ENCODE measurements around the gene COA3. TPM values are rescaled to one million over a fixed set of nuclear protein-coding genes. Genes with fewer than 3 reads are reported as not detected.

The COA3 gene
- total and polyA plus RNA-seq, 2 experiments from 2014 or later = 81.2 to 138 TPM

- no peak overlapping the region for H3K4me3 ChIP-seq
- no peaks in the 10 kb centered on the region for H4K20me1 ChIP-seq (replicated peaks; ENCODE audit: insufficient read depth)
- TF ChIP-seq EZH2 (IDR thresholded peaks at IDR 0.05; ENCODE audit: low read depth, unreplicated experiment) (no peak), STAT1 (IDR thresholded peaks at IDR 0.05; ENCODE audit: unreplicated experiment) (no peak), ETS1 (IDR thresholded peaks at IDR 0.05) (no peak), CREB1 (CRISPR knock-in tag; IDR thresholded peaks at IDR 0.05; ENCODE audit: low read depth) (no peak), JUNB (IDR thresholded peaks at IDR 0.05; ENCODE audit: unreplicated experiment) (no peak)
- TF ChIP-seq, protein P1, sequence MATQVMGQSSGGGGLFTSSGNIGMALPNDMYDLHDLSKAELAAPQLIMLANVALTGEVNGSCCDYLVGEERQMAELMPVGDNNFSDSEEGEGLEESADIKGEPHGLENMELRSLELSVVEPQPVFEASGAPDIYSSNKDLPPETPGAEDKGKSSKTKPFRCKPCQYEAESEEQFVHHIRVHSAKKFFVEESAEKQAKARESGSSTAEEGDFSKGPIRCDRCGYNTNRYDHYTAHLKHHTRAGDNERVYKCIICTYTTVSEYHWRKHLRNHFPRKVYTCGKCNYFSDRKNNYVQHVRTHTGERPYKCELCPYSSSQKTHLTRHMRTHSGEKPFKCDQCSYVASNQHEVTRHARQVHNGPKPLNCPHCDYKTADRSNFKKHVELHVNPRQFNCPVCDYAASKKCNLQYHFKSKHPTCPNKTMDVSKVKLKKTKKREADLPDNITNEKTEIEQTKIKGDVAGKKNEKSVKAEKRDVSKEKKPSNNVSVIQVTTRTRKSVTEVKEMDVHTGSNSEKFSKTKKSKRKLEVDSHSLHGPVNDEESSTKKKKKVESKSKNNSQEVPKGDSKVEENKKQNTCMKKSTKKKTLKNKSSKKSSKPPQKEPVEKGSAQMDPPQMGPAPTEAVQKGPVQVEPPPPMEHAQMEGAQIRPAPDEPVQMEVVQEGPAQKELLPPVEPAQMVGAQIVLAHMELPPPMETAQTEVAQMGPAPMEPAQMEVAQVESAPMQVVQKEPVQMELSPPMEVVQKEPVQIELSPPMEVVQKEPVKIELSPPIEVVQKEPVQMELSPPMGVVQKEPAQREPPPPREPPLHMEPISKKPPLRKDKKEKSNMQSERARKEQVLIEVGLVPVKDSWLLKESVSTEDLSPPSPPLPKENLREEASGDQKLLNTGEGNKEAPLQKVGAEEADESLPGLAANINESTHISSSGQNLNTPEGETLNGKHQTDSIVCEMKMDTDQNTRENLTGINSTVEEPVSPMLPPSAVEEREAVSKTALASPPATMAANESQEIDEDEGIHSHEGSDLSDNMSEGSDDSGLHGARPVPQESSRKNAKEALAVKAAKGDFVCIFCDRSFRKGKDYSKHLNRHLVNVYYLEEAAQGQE (IDR thresholded peaks at IDR 0.05; ENCODE audit: unreplicated experiment) = no peak
- TF ChIP-seq, protein P2, sequence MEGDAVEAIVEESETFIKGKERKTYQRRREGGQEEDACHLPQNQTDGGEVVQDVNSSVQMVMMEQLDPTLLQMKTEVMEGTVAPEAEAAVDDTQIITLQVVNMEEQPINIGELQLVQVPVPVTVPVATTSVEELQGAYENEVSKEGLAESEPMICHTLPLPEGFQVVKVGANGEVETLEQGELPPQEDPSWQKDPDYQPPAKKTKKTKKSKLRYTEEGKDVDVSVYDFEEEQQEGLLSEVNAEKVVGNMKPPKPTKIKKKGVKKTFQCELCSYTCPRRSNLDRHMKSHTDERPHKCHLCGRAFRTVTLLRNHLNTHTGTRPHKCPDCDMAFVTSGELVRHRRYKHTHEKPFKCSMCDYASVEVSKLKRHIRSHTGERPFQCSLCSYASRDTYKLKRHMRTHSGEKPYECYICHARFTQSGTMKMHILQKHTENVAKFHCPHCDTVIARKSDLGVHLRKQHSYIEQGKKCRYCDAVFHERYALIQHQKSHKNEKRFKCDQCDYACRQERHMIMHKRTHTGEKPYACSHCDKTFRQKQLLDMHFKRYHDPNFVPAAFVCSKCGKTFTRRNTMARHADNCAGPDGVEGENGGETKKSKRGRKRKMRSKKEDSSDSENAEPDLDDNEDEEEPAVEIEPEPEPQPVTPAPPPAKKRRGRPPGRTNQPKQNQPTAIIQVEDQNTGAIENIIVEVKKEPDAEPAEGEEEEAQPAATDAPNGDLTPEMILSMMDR (conservative IDR thresholded peaks at IDR 0.05; ENCODE audit: low read depth in 2 of 2) = no peak
- TF ChIP-seq, protein P3, sequence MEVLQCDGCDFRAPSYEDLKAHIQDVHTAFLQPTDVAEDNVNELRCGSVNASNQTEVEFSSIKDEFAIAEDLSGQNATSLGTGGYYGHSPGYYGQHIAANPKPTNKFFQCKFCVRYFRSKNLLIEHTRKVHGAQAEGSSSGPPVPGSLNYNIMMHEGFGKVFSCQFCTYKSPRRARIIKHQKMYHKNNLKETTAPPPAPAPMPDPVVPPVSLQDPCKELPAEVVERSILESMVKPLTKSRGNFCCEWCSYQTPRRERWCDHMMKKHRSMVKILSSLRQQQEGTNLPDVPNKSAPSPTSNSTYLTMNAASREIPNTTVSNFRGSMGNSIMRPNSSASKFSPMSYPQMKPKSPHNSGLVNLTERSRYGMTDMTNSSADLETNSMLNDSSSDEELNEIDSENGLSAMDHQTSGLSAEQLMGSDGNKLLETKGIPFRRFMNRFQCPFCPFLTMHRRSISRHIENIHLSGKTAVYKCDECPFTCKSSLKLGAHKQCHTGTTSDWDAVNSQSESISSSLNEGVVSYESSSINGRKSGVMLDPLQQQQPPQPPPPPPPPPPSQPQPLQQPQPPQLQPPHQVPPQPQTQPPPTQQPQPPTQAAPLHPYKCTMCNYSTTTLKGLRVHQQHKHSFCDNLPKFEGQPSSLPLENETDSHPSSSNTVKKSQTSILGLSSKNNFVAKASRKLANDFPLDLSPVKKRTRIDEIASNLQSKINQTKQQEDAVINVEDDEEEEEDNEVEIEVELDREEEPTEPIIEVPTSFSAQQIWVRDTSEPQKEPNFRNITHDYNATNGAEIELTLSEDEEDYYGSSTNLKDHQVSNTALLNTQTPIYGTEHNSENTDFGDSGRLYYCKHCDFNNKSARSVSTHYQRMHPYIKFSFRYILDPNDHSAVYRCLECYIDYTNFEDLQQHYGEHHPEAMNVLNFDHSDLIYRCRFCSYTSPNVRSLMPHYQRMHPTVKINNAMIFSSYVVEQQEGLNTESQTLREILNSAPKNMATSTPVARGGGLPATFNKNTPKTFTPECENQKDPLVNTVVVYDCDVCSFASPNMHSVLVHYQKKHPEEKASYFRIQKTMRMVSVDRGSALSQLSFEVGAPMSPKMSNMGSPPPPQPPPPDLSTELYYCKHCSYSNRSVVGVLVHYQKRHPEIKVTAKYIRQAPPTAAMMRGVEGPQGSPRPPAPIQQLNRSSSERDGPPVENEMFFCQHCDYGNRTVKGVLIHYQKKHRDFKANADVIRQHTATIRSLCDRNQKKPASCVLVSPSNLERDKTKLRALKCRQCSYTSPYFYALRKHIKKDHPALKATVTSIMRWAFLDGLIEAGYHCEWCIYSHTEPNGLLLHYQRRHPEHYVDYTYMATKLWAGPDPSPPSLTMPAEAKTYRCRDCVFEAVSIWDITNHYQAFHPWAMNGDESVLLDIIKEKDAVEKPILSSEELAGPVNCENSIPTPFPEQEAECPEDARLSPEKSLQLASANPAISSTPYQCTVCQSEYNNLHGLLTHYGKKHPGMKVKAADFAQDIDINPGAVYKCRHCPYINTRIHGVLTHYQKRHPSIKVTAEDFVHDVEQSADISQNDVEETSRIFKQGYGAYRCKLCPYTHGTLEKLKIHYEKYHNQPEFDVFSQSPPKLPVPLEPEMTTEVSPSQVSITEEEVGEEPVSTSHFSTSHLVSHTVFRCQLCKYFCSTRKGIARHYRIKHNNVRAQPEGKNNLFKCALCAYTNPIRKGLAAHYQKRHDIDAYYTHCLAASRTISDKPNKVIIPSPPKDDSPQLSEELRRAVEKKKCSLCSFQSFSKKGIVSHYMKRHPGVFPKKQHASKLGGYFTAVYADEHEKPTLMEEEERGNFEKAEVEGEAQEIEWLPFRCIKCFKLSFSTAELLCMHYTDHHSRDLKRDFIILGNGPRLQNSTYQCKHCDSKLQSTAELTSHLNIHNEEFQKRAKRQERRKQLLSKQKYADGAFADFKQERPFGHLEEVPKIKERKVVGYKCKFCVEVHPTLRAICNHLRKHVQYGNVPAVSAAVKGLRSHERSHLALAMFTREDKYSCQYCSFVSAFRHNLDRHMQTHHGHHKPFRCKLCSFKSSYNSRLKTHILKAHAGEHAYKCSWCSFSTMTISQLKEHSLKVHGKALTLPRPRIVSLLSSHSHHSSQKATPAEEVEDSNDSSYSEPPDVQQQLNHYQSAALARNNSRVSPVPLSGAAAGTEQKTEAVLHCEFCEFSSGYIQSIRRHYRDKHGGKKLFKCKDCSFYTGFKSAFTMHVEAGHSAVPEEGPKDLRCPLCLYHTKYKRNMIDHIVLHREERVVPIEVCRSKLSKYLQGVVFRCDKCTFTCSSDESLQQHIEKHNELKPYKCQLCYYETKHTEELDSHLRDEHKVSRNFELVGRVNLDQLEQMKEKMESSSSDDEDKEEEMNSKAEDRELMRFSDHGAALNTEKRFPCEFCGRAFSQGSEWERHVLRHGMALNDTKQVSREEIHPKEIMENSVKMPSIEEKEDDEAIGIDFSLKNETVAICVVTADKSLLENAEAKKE (CRISPR knock-in tag; IDR thresholded peaks at IDR 0.05) = no peak
- no peaks in the 10 kb centered on the region for H3K9me2 ChIP-seq (ENCODE audit: insufficient read depth)
- Mint-ChIP-seq H3K36me3 (ENCODE audit: low read depth) (no peaks in the 10 kb centered on the region), H3K27me3 (ENCODE audit: insufficient read depth, low read depth, poor library complexity) (peaks cover 34% of the 10 kb centered on the region), H3K9me3 (no peaks in the 10 kb centered on the region), H3K4me1 (peaks cover 17% of the 10 kb centered on the region), H3K27ac (no peak overlapping the region), H3K4me3 (no peak overlapping the region)
- no peaks in the 10 kb centered on the region for H3F3A ChIP-seq (replicated peaks; ENCODE audit: low read depth)
- DNase-seq (ENCODE audit: low spot score) (no peak), ATAC-seq (no peak)
- no peak overlapping the region for H3K27ac ChIP-seq (ENCODE audit: low read depth)
- no peak overlapping the region for H3K4me2 ChIP-seq
- no peaks in the 10 kb centered on the region for H3K36me3 ChIP-seq (ENCODE audit: insufficient read depth)
- peaks cover 15% of the 10 kb centered on the region; the same call in 1 of the 2 replicates for H3K4me1 ChIP-seq (ENCODE audit: insufficient read depth)
- no peaks in the 10 kb centered on the region for H3K79me2 ChIP-seq (replicated peaks; ENCODE audit: insufficient read depth)
- H2AFZ ChIP-seq = no peak overlapping the region
- H3K27me3 ChIP-seq (ENCODE audit: insufficient read depth) = peaks cover 18% of the 10 kb centered on the region
Measured at GRCh38 chr17:42766124-42766523, 32.4 kb downstream of the COA3 start.

Measured in GM23338 (cell line).